D721Med (cell line): ENCODE results near the gene SSTR5.

Experiments used
- DNase-seq: peaks from one replicate; pipeline ENCODE4 v3.0.0; 2011; ENCODE audit warnings: low spot score; ENCODE audit not compliant: insufficient read length
- FAIRE-seq: peaks from 2 replicates; lab custom pipeline; 2011; peaks lifted over from hg19 to GRCh38; lab: Jason Lieb, UNC
- CTCF ChIP-seq: IDR thresholded peaks from 2 replicates; pipeline ENCODE4 v1.5.1; 2012; ENCODE audit warnings: mild to moderate bottlenecking, control low read depth; ENCODE audit not compliant: insufficient read depth; ENCODE audit errors: missing control alignments

The SSTR5 gene

GRCh38 chr16:1109648-1110047, 37.1 kb downstream of the SSTR5 start:
- no peak for DNase-seq
- no peak for TF ChIP-seq CTCF
- FAIRE-seq = no peak

- TF ChIP-seq CTCF = no peak
- FAIRE-seq (no peak), DNase-seq (no peak)
These were observed 40.1 kb downstream of the SSTR5 start for GRCh38 chr16:1112506-1113184.

- FAIRE-seq (no peak), DNase-seq (no peak)
- TF ChIP-seq CTCF = no peak
These were observed 40.9 kb downstream of the SSTR5 start for GRCh38 chr16:1113489-1113888.

- DNase-seq = no peak
- FAIRE-seq = no peak
- no peak for TF ChIP-seq CTCF
These were observed 41.5 kb downstream of the SSTR5 start for GRCh38 chr16:1113889-1114526.

- TF ChIP-seq CTCF = no peak
- no peak for FAIRE-seq
- no peak for DNase-seq
These were observed 44.1 kb downstream of the SSTR5 start for GRCh38 chr16:1116693-1117077.

GRCh38 chr16:1117176-1117900, 44.8 kb downstream of the SSTR5 start:
- no peak for DNase-seq
- no peak for TF ChIP-seq CTCF
- FAIRE-seq = no peak
